HG03520 (cell line): Measurements from ENCODE around the gene AARS2.

Experiments used
- ATAC-seq: cut with Tn5 transposase; IDR thresholded peaks from one replicate; pipeline ENCODE4 v1.9.1; 2021; ENCODE audit warnings: mild to moderate bottlenecking, moderate library complexity; ENCODE audit not compliant: unreplicated experiment

The AARS2 gene

GRCh38 chr6:44263354-44264100 lies 49.6 kb downstream of the AARS2 start:
- no peak for ATAC-seq

DNA sequence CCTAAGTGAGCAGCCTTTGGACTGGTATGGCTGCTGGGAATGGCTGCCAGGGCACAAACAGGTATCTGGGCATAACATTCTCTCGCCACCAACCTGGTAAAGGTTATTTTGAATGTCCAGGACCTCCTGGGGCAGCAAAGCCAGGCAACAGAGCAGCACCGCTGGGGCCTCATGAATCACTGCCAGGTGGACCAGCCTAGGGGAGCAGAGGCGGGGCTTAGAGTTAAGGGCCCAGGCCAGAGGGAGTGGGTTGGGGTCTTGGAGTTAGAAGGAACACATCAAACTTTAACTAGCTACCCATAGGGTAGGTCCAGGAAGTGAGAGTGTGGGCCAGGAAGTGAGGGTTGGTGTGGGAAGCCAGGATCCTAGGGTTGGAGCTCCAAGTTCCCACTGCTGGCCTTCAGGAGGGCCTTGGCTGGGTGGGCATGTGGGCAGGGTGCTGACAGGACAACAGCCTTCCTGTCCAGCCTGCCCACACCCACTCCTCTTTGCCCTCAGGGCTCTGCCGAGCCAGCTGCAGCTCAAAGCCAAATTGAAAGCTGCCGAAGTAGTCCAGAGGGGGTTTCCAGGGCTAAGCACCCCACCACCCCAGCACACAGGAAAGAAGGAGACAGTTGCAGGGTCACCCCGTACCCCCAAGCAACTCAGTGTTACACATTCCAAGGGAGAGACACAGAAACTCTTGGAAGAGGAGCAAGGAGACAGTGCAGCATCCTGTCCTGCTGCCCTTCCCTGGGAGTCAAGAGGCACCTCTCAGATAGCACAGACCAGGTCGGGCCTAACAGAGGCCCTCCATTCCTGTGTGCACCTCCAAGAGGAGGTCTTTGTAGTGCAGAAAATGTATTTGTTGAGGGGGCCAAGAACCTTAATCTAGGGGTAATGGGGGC lies 50.4 kb downstream of the AARS2 start:
- no peak for ATAC-seq

DNA sequence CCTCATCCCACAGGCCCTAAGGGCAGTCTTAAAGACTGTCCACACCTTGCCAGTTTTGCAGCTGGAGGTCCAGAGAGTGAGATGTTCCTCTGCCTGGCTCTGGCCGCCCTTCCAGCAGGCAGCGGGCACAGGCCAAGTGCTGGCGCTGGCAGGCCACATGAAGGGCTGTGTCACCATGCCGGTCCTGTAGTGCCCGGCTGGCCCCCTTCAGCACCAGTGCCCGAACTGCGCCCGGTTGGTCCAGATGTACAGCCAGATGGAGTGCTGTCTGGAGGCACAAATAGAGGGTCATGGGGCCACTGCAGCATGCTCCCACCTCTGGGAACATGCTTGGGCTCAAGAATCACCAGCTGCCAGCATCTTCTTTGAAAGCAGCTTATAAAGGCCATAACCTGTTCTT lies 51.6 kb downstream of the AARS2 start:
- ATAC-seq: no peak

DNA sequence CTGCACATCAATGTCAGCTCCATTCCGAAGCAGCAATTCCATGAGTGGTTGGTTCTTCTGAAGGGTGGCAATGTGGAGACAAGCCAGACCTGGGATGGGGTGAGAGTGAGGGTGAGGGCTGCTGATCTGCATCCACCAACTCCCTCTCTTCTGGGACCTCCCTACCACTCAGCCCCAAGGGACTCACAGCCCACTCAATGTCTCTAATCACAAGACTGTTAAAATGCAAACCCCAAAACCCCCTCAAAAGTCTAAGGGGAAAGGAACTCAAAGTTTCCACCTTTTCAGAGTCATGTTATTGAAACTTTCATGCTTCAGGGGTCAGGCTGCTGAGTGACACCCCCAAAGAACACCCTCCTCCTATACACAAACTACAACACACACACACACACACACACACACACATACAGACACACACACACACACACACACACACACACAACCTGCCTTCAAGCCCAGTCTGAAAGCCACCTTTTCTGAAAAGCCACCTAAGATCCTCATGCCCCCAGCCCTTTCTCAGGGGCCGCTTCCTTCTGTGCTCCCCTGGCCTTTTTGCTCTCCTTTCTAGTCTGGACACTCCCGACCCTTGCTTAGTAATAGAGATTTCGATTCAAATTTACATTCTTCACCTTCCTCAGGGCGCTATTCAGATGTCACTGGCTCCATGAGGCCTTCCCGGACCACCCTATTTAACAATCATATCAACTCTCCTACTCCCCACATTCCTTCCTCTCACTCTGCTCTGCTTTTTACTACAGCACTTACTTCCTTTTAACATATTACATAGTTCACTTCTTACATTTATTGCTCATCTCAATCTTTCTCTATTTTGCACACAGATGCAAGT lies 52.5 kb downstream of the AARS2 start:
- no peak for ATAC-seq

- no peak for ATAC-seq
Observed at GRCh38 chr6:44260011-44260410, 53.1 kb downstream of the AARS2 start.

DNA sequence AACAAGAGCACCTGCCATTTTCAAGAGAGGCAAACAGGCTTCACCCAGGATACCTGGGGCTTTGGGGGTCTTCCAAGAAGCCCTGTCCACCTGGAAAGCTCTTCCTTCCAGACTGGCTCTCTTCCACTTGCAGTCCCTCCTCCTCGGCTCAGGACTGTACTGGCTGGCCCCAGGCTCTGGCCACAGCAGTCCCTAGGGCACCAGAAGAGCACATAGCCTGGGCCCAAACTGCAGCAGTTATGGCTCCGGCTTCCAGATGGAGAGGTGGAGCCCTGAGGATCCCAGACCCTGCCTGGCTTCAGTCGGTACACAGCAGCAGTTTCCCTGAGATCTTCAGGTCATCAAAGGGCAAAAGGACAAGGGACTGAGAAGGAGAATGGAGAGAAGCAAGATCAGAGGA lies 54.2 kb downstream of the AARS2 start:
- no peak for ATAC-seq

DNA sequence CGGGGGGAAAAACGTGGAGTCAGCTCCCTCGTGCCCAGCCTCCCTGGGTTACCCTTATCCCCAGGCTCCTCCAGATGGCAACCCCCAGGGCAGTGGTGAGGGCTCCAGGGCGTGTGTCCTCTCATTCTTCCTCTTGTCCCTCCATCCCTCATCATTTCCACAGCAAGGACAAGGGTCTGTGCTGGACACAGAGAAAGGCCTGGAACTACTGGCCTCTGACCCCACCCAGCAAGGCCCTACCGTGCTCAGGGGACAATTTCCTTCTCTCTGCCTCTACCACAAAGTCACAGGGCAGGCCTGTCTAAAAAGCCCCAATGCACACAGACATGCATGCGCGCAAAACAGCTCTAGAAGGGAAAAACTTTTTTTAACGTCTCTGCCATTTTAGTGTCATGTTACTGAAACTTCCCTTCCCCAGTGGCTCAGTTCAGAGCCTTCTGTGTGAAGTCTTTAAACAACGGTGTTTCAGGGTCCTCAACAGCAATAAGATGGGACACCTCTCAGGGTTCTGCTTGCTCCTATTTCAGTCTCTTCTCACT lies 54.8 kb downstream of the AARS2 start:
- ATAC-seq: no peak

GRCh38 chr6:44257753-44258324 lies 55.3 kb downstream of the AARS2 start:
- peak; percentile 21 for ATAC-seq

- peak; percentile 38 for ATAC-seq
Observed at GRCh38 chr6:44257025-44257752, 56.0 kb downstream of the AARS2 start, which contains the start of gene SLC35B2. Gene SLC35B2, minus strand, starts transcription at chr6:44257528. Its CDS starts 118 bp downstream, at chr6:44257410.

DNA sequence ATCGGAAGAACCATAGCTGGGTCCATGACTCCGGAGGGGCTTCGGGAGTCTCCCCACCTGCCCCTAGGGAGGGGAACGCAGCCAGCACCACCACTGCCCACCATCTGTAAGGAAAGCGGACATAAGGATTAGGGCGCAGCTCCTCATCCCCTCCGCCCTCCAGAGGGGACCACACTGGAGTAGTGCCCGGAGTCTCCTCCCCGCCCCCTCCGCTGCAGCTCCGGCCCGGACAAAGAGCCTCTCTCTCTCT lies 56.4 kb downstream of the AARS2 start:
- no peak for ATAC-seq

DNA sequence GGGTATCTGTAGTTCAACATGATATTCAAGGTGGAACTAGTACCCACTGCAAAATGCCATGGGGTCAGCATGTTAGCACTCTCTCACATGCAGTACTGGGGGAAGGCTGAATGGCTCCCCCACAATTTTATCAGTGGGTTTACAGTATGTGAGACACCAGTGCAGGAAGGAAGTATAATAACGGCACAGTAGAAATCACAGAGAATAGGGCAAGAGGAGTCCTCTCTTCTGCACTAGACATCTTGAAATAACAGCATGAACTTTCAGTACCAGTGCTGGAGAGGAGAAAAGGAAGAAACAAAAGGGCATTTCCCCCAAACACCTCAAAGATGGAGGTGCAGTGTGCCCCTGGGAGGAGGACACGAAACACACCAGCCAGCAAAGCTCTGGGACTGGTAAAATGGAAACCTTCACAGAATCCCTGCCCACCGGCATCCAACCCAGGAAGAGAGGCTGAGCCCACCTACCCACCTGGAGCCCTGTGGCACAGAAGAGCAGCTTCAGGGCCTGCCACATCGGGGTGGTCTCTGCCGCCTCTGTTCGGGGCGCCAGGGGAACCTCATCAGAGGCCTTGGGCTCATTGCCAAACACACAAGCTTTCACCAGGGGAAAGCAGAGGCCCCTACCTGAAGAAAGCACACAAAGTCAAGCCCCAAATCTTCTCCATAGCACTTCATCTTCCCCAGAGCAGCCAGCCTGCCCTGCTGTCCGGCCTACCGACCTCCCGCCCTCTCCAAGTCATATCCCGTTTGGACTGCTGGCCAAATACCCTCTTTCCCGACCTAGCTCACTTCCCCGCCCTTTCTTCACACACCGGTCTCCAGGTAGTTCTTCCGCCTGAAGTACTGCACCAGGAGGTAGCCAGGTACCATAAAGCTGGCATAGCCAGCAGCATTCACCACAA lies 57.0 kb downstream of the AARS2 start:
- ATAC-seq: no peak

DNA sequence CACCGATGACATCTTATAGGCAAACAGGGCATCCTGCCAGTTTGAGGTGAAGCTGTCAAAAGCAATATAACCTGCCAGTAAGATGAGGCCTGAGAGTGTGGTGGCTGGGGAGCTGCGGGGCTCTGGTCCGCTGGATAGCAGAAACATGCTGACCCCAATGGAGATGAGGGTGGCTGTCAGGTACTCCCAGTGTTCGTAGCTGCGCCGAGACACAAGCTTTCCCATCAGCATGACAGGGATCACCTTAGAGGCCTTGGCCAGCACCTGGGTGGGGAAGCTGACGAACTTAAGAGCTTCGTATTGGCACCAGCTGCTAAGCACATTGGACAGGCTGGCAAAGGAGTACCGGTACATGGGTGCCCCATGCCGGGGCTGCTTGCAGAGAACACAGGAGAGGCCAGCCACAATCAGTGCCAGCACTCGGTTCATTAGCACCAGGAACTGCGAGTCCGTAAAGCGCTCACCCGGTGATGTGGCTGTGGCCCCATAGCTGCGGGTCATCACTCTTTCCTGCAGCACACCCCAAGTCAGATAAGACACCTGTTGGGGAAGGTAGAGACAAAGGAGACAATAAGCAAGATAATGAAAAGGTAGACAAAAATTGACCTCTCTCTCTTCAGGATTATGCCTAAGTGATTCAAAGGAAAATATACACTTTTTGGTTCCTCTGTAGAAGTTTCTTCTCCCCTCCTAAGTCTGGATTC lies 57.9 kb downstream of the AARS2 start:
- no peak for ATAC-seq

DNA sequence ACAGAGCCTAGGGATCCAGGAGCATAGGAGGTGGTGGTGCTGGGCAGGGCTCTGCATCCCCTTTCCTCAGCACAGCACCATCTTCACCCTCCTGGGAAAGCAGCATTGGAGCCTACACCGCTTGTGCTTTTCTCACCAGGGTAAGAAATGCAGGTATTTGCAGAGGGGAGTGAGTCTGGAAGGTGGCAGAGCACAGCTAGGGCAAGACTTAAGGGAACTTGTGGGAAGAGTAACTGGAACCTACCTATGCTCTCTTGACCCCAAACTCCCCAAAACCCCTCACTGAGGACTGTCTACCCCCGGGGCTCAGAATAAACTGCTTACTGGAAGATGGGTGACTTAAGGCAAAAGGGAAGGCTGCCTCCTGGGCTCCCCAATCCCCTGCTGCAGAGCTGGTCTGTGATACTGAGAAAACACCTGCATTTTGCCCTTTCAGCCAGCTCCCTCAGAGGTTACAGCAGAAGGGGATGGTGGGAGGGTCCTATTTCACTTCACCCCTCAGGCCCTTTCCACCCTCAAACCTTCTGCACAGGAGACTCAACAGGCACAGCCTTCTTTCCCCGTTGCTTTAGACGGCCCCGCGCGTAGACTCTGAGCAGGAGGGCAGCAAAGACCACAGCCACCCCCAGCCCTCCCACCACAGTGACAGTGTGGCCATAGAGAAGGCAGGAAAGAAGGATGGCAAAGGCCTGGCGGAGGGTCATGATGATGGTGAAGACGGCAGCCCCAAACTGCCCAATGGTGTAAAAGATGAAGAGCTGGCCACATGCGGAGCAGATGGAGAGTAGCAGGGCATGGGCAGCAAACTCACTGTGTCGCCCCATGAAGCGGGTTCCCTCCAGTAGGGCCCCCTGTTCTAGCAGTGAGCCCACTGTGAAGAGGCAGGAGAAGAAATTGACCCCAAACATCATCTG lies 58.7 kb downstream of the AARS2 start:
- ATAC-seq: no peak

DNA sequence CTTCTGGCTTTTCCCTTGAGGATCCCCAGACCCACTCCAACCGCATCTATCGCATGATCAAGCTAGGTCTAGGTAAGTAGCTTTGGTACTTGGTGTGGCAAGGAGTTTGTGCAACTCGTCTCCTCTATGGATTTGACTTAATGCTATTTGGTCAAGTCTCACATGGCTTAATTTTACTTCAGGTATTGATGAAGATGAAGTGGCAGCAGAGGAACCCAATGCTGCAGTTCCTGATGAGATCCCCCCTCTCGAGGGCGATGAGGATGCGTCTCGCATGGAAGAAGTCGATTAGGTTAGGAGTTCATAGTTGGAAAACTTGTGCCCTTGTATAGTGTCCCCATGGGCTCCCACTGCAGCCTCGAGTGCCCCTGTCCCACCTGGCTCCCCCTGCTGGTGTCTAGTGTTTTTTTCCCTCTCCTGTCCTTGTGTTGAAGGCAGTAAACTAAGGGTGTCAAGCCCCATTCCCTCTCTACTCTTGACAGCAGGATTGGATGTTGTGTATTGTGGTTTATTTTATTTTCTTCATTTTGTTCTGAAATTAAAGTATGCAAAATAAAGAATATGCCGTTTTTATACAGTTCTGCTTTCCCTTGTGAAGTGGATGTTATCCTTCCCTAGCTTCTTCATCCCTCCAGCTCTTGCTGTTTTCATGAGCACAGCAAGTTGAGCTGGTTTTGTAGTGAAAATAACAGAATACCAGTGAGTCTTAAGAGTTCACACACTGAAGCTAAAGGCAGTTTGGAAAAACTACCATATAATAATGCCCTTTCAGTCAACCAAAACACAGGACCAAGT lies 59.6 kb downstream of the AARS2 start:
- no peak for ATAC-seq

GRCh38 chr6:44251576-44252524 lies 61.3 kb downstream of the AARS2 start:
- ATAC-seq: no peak

- ATAC-seq: no peak
Observed at GRCh38 chr6:44250718-44251123, 62.4 kb downstream of the AARS2 start.
